HG03342 (cell line): ENCODE results near the gene SMC3.

ENCODE experiments used
- ATAC-seq: cut with Tn5 transposase; IDR thresholded peaks from one replicate; pipeline ENCODE4 v1.9.1; 2021; ENCODE audit warnings: mild to moderate bottlenecking, moderate library complexity; ENCODE audit not compliant: unreplicated experiment

The SMC3 gene

GRCh38 chr10:110544958-110545537 lies 22.4 kb upstream of the SMC3 start:
- ATAC-seq: no peak

GRCh38 chr10:110546077-110546476 lies 21.4 kb upstream of the SMC3 start:
- no peak for ATAC-seq

- ATAC-seq: no peak
Measured at GRCh38 chr10:110546499-110547110, 20.9 kb upstream of the SMC3 start.

GRCh38 chr10:110547139-110547761 lies 20.2 kb upstream of the SMC3 start:
- ATAC-seq: peak; percentile 66

- ATAC-seq: no peak
Measured at GRCh38 chr10:110548002-110548401, 19.5 kb upstream of the SMC3 start.

GRCh38 chr10:110549211-110549610 lies 18.3 kb upstream of the SMC3 start:
- no peak for ATAC-seq

- no peak for ATAC-seq
Measured at GRCh38 chr10:110553905-110554304, 13.6 kb upstream of the SMC3 start.

GRCh38 chr10:110556296-110556695 lies 11.2 kb upstream of the SMC3 start:
- no peak for ATAC-seq

- ATAC-seq: peak; percentile 52
Measured at GRCh38 chr10:110556969-110557601, 10.4 kb upstream of the SMC3 start.

GRCh38 chr10:110558041-110558440 lies 9.5 kb upstream of the SMC3 start:
- no peak for ATAC-seq

GRCh38 chr10:110560012-110560411 lies 7.5 kb upstream of the SMC3 start:
- no peak for ATAC-seq

- no peak for ATAC-seq
Measured at GRCh38 chr10:110561292-110561691, 6.2 kb upstream of the SMC3 start.

- ATAC-seq: no peak
Measured at GRCh38 chr10:110562348-110562747, 5.1 kb upstream of the SMC3 start.

GRCh38 chr10:110563132-110563531 lies 4.4 kb upstream of the SMC3 start:
- ATAC-seq: no peak

GRCh38 chr10:110566472-110567200 lies 859 bp upstream of the SMC3 start:
- no peak for ATAC-seq

GRCh38 chr10:110568055-110568735 lies 700 bp downstream of the SMC3 start:
- ATAC-seq: peak; percentile 32

GRCh38 chr10:110569122-110569521 lies 1.6 kb downstream of the SMC3 start:
- ATAC-seq: no peak

GRCh38 chr10:110569736-110570135 lies 2.2 kb downstream of the SMC3 start:
- no peak for ATAC-seq

- ATAC-seq: no peak
Measured at GRCh38 chr10:110571093-110571743, 3.7 kb downstream of the SMC3 start.

GRCh38 chr10:110572862-110573261 lies 5.4 kb downstream of the SMC3 start:
- no peak for ATAC-seq
